GM23338 (cell line): ENCODE data around the gene RXYLT1. TPM values are rescaled to one million over a fixed set of nuclear protein-coding genes. Genes with fewer than 3 reads are reported as not detected.

Experiments
- ATAC-seq: fragments of 200-7000 bp; cut with Tn5 transposase; 3 replicates; pipeline ENCODE4 v1.9.1; 2020
- DNase-seq: peaks from one replicate; pipeline ENCODE4 v3.0.0-alpha.2; 2015; ENCODE audit warnings: low spot score
- H2AFZ ChIP-seq: fragments of 200-600 bp; sonication (generic); 2 replicates; pipeline ENCODE4 v1.8.0; 2016; ENCODE audit warnings: antibody characterized with exemption, mild to moderate bottlenecking, moderate library complexity
- H3F3A ChIP-seq: fragments of 200-600 bp; sonication (generic); replicated peaks from 2 replicates; pipeline ENCODE4 v1.8.0; 2017; ENCODE audit warnings: antibody characterized with exemption, mixed run types, low read depth
- H3K27ac ChIP-seq: fragments of 200-600 bp; sonication (generic); 2 replicates; pipeline ENCODE4 v1.6.1; 2016; ENCODE audit warnings: low read depth
- H3K27me3 ChIP-seq: fragments of 200-600 bp; sonication (generic); 2 replicates; pipeline ENCODE4 v1.8.0; 2016; ENCODE audit warnings: mild to moderate bottlenecking, mixed run types, moderate library complexity; ENCODE audit not compliant: insufficient read depth
- H3K36me3 ChIP-seq: fragments of 200-600 bp; sonication (generic); 2 replicates; pipeline ENCODE4 v1.8.0; 2016; ENCODE audit warnings: mild to moderate bottlenecking; ENCODE audit not compliant: insufficient read depth
- H3K4me1 ChIP-seq: fragments of 200-600 bp; sonication (generic); 2 replicates; pipeline ENCODE4 v1.8.0; 2016; ENCODE audit warnings: mild to moderate bottlenecking, moderate library complexity; ENCODE audit not compliant: insufficient read depth
- H3K4me2 ChIP-seq: fragments of 200-600 bp; sonication (generic); 2 replicates; pipeline ENCODE4 v1.7.1; 2017; ENCODE audit warnings: mixed run types
- H3K4me3 ChIP-seq: fragments of 200-600 bp; sonication (generic); 2 replicates; pipeline ENCODE4 v1.6.1; 2016; ENCODE audit warnings: mixed run types
- H3K79me2 ChIP-seq: fragments of 200-600 bp; sonication (generic); replicated peaks from 2 replicates; pipeline ENCODE4 v1.8.0; 2017; ENCODE audit warnings: mild to moderate bottlenecking; ENCODE audit not compliant: insufficient read depth
- H3K9me2 ChIP-seq: fragments of 200-600 bp; sonication (generic); 2 replicates; pipeline ENCODE4 v1.8.0; 2017; ENCODE audit not compliant: insufficient read depth
- H4K20me1 ChIP-seq: fragments of 200-600 bp; sonication (generic); replicated peaks from 2 replicates; pipeline ENCODE4 v1.8.0; 2017; ENCODE audit warnings: mild to moderate bottlenecking; ENCODE audit not compliant: insufficient read depth
- H3K27ac Mint-ChIP-seq: 2 replicates; pipeline ENCODE4 v1.8.0; 2020; ENCODE audit warnings: inconsistent platforms, mild to moderate bottlenecking, moderate library complexity, mixed read lengths
- H3K27me3 Mint-ChIP-seq: 3 replicates; pipeline ENCODE4 v1.8.0; 2022; ENCODE audit warnings: low read depth, mild to moderate bottlenecking, moderate library complexity, mixed read lengths, inconsistent platforms; ENCODE audit not compliant: insufficient read depth, poor library complexity
- H3K36me3 Mint-ChIP-seq: 3 replicates; pipeline ENCODE4 v1.8.0; 2021; ENCODE audit warnings: low read depth, mild to moderate bottlenecking, inconsistent platforms, moderate library complexity, mixed read lengths
- H3K4me1 Mint-ChIP-seq: 3 replicates; pipeline ENCODE4 v1.8.0; 2020; ENCODE audit warnings: mild to moderate bottlenecking, inconsistent platforms, mixed read lengths
- H3K4me3 Mint-ChIP-seq: 3 replicates; pipeline ENCODE4 v1.8.0; 2021; ENCODE audit warnings: moderate library complexity, mild to moderate bottlenecking, inconsistent platforms, mixed read lengths
- H3K9me3 Mint-ChIP-seq: 3 replicates; pipeline ENCODE4 v1.8.0; 2020; ENCODE audit warnings: moderate library complexity, mild to moderate bottlenecking, inconsistent platforms, mixed read lengths
- CREB1 ChIP-seq: fragments of 250-450 bp; sonication (Bioruptor Pico); IDR thresholded peaks from 2 replicates; pipeline ENCODE4 v1.5.0; 2020; ENCODE audit warnings: low read depth, mild to moderate bottlenecking, moderate library complexity
- ETS1 ChIP-seq: IDR thresholded peaks from 2 replicates; pipeline ENCODE4 v1.6.1; 2016; ENCODE audit warnings: antibody characterized with exemption
- EZH2phosphoT487 ChIP-seq: fragments of 200-600 bp; sonication (generic); IDR thresholded peaks from one replicate; pipeline ENCODE4 v1.8.1; 2018; ENCODE audit warnings: antibody characterized with exemption; ENCODE audit not compliant: unreplicated experiment
- POLR2AphosphoS5 ChIP-seq: IDR thresholded peaks from 2 replicates; pipeline ENCODE4 v1.6.1; 2016; ENCODE audit warnings: antibody characterized with exemption, low read depth
- STAT1 ChIP-seq: IDR thresholded peaks from one replicate; pipeline ENCODE4 v1.6.1; 2016; ENCODE audit warnings: antibody characterized with exemption; ENCODE audit not compliant: unreplicated experiment
- ZNF114 ChIP-seq: fragments of 250-450 bp; sonication (Bioruptor Pico); IDR thresholded peaks from 2 replicates; pipeline ENCODE4 v1.5.0; 2020; ENCODE audit warnings: mild to moderate bottlenecking, moderate library complexity
- ZNF331 ChIP-seq: fragments of 250-450 bp; sonication (Bioruptor Pico); IDR thresholded peaks from 2 replicates; pipeline ENCODE4 v1.5.0; 2020; ENCODE audit warnings: low read depth, mild to moderate bottlenecking, moderate library complexity
- polyA plus RNA-seq: library from polyadenylated mRNA; unstranded; fragments of >200 nt; fragmentation: Nextera tagmentation; extraction: Ambion mirVana; gene quantifications from 2 replicates; pipeline ENCODE4 v1.2.1, GENCODE V29; 2016
- total RNA-seq: library from RNA; depleted of rRNA; stranded (reverse); fragments of >200 nt; shearing (Covaris generic); gene quantifications from 2 replicates; pipeline ENCODE4 v1.2.3, GENCODE V29; 2014
- TF ChIP-seq, protein P1 (sequence below), 2 experiments: fragments of 200-600 bp in 1 of 2; sonication (generic) in 1 of 2; conservative IDR thresholded peaks; 2 replicates each; pipeline versions ENCODE4 v1.5.1 to v1.6.1; 2016 to 2017; ENCODE audit warnings: antibody characterized with exemption in 2 of 2, low read depth in 2 of 2, mild to moderate bottlenecking in 2 of 2, moderate library complexity in 1 of 2

The RXYLT1 gene
- total and polyA plus RNA-seq, 2 experiments from 2014 or later: 10.1 to 11.1 TPM

DNA sequence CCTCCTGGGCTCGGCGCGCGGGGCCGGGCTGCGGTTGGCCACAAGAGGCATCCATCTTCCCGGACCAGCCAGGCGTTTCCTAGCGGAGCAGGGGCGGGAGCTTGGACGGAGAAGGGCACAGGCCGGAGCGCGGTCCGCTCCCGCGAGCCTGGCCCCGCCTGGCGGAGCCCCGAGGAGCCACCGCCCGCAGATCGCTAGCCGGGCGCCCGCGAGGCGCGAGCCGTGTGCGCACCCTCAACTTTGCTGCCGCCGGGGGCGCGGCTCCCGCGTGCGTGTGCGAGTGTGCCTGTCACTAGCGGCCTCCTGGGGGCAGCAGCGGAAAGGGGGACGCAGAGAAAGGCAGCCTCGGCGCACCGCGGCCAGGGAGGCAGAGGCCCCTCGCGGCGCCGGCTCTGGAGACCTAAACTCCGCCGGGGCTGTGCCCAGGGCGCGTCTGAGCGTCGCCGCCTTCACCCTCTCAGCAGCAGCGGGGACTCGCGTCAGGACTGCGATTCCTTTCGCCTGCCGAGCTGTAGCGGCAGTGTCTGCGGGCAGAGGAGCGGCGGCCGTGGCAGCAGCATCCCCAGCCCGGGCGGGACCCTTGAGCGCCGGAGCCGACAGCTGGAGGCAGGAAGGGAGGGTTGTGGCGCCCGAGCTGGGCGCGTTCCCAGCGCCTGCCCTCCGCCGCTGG lies 64.1 kb downstream of the RXYLT1 start (continued):
- TF ChIP-seq, protein P1, sequence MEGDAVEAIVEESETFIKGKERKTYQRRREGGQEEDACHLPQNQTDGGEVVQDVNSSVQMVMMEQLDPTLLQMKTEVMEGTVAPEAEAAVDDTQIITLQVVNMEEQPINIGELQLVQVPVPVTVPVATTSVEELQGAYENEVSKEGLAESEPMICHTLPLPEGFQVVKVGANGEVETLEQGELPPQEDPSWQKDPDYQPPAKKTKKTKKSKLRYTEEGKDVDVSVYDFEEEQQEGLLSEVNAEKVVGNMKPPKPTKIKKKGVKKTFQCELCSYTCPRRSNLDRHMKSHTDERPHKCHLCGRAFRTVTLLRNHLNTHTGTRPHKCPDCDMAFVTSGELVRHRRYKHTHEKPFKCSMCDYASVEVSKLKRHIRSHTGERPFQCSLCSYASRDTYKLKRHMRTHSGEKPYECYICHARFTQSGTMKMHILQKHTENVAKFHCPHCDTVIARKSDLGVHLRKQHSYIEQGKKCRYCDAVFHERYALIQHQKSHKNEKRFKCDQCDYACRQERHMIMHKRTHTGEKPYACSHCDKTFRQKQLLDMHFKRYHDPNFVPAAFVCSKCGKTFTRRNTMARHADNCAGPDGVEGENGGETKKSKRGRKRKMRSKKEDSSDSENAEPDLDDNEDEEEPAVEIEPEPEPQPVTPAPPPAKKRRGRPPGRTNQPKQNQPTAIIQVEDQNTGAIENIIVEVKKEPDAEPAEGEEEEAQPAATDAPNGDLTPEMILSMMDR (conservative IDR thresholded peaks at IDR 0.05; ENCODE audit: low read depth in 2 of 2): peak; percentile 60 to 87
- no peak for TF ChIP-seq STAT1
- TF ChIP-seq ZNF331 (CRISPR knock-in tag): no peak

- no peaks in the 10 kb centered on the region; the same call in 2 of the 3 replicates for H3K9me3 Mint-ChIP-seq
- Histone ChIP-seq H3K36me3 (no peaks in the 10 kb centered on the region), H3K79me2 (peaks cover 47% of the 10 kb centered on the region), H2AFZ (peak within 1 kb of the TSS; percentile 100), H3K27me3 (peaks cover 20% of the 10 kb centered on the region), H3F3A (0 out of 2 replicates have a peak, but pooled peaks cover 7% of the 10 kb centered on the region), H4K20me1 (peaks cover 4% of the 10 kb centered on the region), H3K4me2 (peak within 1 kb of the TSS; percentile 100), H3K27ac (0 out of 2 replicates have a peak within 1 kb of the TSS, but pooled peaks have one; percentile 36), H3K4me1 (peaks cover 16% of the 10 kb centered on the region), H3K9me2 (no peaks in the 10 kb centered on the region), H3K4me3 (peak within 1 kb of the TSS; percentile 99)
- H3K4me1 Mint-ChIP-seq: peaks cover 20% of the 10 kb centered on the region
- H3K4me3 Mint-ChIP-seq: peak within 1 kb of the TSS; percentile 95
- peaks cover 2% of the 10 kb centered on the region; the same call in 1 of the 3 replicates for H3K36me3 Mint-ChIP-seq
- H3K27me3 Mint-ChIP-seq: peaks cover 8% of the 10 kb centered on the region
- TF ChIP-seq STAT1: no peak
- TF ChIP-seq ZNF114: no peak
- TF ChIP-seq POLR2AphosphoS5: no peak
- TF ChIP-seq CREB1 (CRISPR knock-in tag): no peak
- no peak for TF ChIP-seq ETS1
- no peak for TF ChIP-seq EZH2phosphoT487
- no peak for TF ChIP-seq ZNF331 (CRISPR knock-in tag)
- H3K27ac Mint-ChIP-seq: no peak within 1 kb of the TSS; the same call in 1 of the 2 replicates
- ATAC-seq (no peak), DNase-seq (peak; percentile 63)
Observed at GRCh38 chr12:63844391-63845341, 65.0 kb downstream of the RXYLT1 start, which contains the start of gene SRGAP1. TSS of gene SRGAP1 (plus strand) at chr12:63844700. CDS start at chr12:63844817, 117 bp downstream.
